ENCODE results near the gene RPP14.

GRCh38 chr3:58335652-58335947 lies 29.6 kb downstream of the RPP14 start:
- TF ChIP-seq CTCF (IDR thresholded peaks at IDR 0.05) (no peak), POLR2AphosphoS5 (IDR thresholded peaks at IDR 0.05) (no peak)
